ENCODE data around the gene RHBG. TPM values are rescaled to one million over a fixed set of nuclear protein-coding genes. Genes with fewer than 3 reads are reported as not detected.

Gene RHBG
- polyA plus RNA-seq, 1 donor = 35.4 TPM

GRCh38 chr1:156417401-156418020, 48.5 kb downstream of the RHBG start:
- DNase-seq = no peak
- no CpG with 5 or more reads among the region's 6 CpGs for WGBS (ENCODE audit: insufficient coverage, low lambda C conversion rate)
- Histone ChIP-seq H3K27me3 (ENCODE audit: control insufficient read depth, insufficient read depth, low read length) (peaks cover 92% of the 10 kb centered on the region), H3K9me3 (ENCODE audit: control insufficient read depth, low read depth, low read length) (peaks cover 18% of the 10 kb centered on the region), H3K4me3 (ENCODE audit: low read length) (no peak overlapping the region), H3K27ac (ENCODE audit: low read length) (no peak overlapping the region), H3K4me1 (ENCODE audit: control insufficient read depth, insufficient read depth, low read length) (peaks cover 15% of the 10 kb centered on the region), H3K36me3 (ENCODE audit: control insufficient read depth, insufficient read depth, low read length) (no peaks in the 10 kb centered on the region)

GRCh38 chr1:156418416-156419070, 49.5 kb downstream of the RHBG start:
- Histone ChIP-seq H3K36me3 (ENCODE audit: control insufficient read depth, insufficient read depth, low read length) (no peaks in the 10 kb centered on the region), H3K4me3 (ENCODE audit: low read length) (no peak overlapping the region), H3K27ac (ENCODE audit: low read length) (no peak overlapping the region), H3K27me3 (ENCODE audit: control insufficient read depth, insufficient read depth, low read length) (peaks cover 97% of the 10 kb centered on the region), H3K4me1 (ENCODE audit: control insufficient read depth, insufficient read depth, low read length) (peaks cover 15% of the 10 kb centered on the region), H3K9me3 (ENCODE audit: control insufficient read depth, low read depth, low read length) (peaks cover 18% of the 10 kb centered on the region)
- DNase-seq = no peak
- no CpG with 5 or more reads among the region's 12 CpGs for WGBS (ENCODE audit: insufficient coverage, low lambda C conversion rate)

- H3K4me1 ChIP-seq (ENCODE audit: control insufficient read depth, insufficient read depth, low read length) = peaks cover 15% of the 10 kb centered on the region
- H3K4me3 ChIP-seq (ENCODE audit: low read length) = no peak overlapping the region
- H3K9me3 ChIP-seq (ENCODE audit: control insufficient read depth, low read depth, low read length) = peaks cover 18% of the 10 kb centered on the region
- peaks cover 98% of the 10 kb centered on the region for H3K27me3 ChIP-seq (ENCODE audit: control insufficient read depth, insufficient read depth, low read length)
- no peaks in the 10 kb centered on the region for H3K36me3 ChIP-seq (ENCODE audit: control insufficient read depth, insufficient read depth, low read length)
- H3K27ac ChIP-seq (ENCODE audit: low read length) = no peak overlapping the region
- no peak for DNase-seq
- no CpG with 5 or more reads among the region's 5 CpGs for WGBS (ENCODE audit: insufficient coverage, low lambda C conversion rate)
Observed at GRCh38 chr1:156419854-156420204, 50.8 kb downstream of the RHBG start.

GRCh38 chr1:156420205-156421061, 51.4 kb downstream of the RHBG start:
- whole genome bisulfite sequencing (ENCODE audit: insufficient coverage, low lambda C conversion rate) = 0% methylated on average over 1 of the region's 69 CpGs
- Histone ChIP-seq H3K9me3 (ENCODE audit: control insufficient read depth, low read depth, low read length) (peaks cover 18% of the 10 kb centered on the region), H3K27ac (ENCODE audit: low read length) (no peak overlapping the region), H3K36me3 (ENCODE audit: control insufficient read depth, insufficient read depth, low read length) (no peaks in the 10 kb centered on the region), H3K27me3 (ENCODE audit: control insufficient read depth, insufficient read depth, low read length) (peaks cover 98% of the 10 kb centered on the region), H3K4me1 (ENCODE audit: control insufficient read depth, insufficient read depth, low read length) (peaks cover 15% of the 10 kb centered on the region), H3K4me3 (ENCODE audit: low read length) (no peak overlapping the region)
- DNase-seq = no peak

- Histone ChIP-seq H3K9me3 (ENCODE audit: control insufficient read depth, low read depth, low read length) (peaks cover 18% of the 10 kb centered on the region), H3K27ac (ENCODE audit: low read length) (no peak overlapping the region), H3K27me3 (ENCODE audit: control insufficient read depth, insufficient read depth, low read length) (peaks cover 97% of the 10 kb centered on the region), H3K4me1 (ENCODE audit: control insufficient read depth, insufficient read depth, low read length) (peaks cover 15% of the 10 kb centered on the region), H3K4me3 (ENCODE audit: low read length) (peak overlapping the region; percentile 15), H3K36me3 (ENCODE audit: control insufficient read depth, insufficient read depth, low read length) (no peaks in the 10 kb centered on the region)
- WGBS (ENCODE audit: insufficient coverage, low lambda C conversion rate) = 0% methylated on average over 1 of the region's 69 CpGs
- DNase-seq = peak; percentile 62 to 70
Observed at GRCh38 chr1:156421062-156421938, 52.3 kb downstream of the RHBG start.

- Histone ChIP-seq H3K4me3 (ENCODE audit: low read length) (no peak overlapping the region), H3K36me3 (ENCODE audit: control insufficient read depth, insufficient read depth, low read length) (no peaks in the 10 kb centered on the region), H3K27ac (ENCODE audit: low read length) (no peak overlapping the region), H3K9me3 (ENCODE audit: control insufficient read depth, low read depth, low read length) (peaks cover 18% of the 10 kb centered on the region), H3K4me1 (ENCODE audit: control insufficient read depth, insufficient read depth, low read length) (peaks cover 15% of the 10 kb centered on the region), H3K27me3 (ENCODE audit: control insufficient read depth, insufficient read depth, low read length) (peaks cover 98% of the 10 kb centered on the region)
- 0% methylated on average over 2 of the region's 12 CpGs for WGBS (ENCODE audit: insufficient coverage, low lambda C conversion rate)
- DNase-seq = no peak
Observed at GRCh38 chr1:156421939-156422601, 53.1 kb downstream of the RHBG start.

GRCh38 chr1:156422602-156423091, 53.6 kb downstream of the RHBG start:
- H3K36me3 ChIP-seq (ENCODE audit: control insufficient read depth, insufficient read depth, low read length) = no peaks in the 10 kb centered on the region
- no CpG with 5 or more reads among the region's 15 CpGs for WGBS (ENCODE audit: insufficient coverage, low lambda C conversion rate)

GRCh38 chr1:156423422-156424352, 54.7 kb downstream of the RHBG start:
- peaks cover 15% of the 10 kb centered on the region for H3K4me1 ChIP-seq (ENCODE audit: control insufficient read depth, insufficient read depth, low read length)
- no peaks in the 10 kb centered on the region for H3K36me3 ChIP-seq (ENCODE audit: control insufficient read depth, insufficient read depth, low read length)
- DNase-seq = no peak
- peaks cover 18% of the 10 kb centered on the region for H3K9me3 ChIP-seq (ENCODE audit: control insufficient read depth, low read depth, low read length)
- H3K27me3 ChIP-seq (ENCODE audit: control insufficient read depth, insufficient read depth, low read length) = peaks cover 98% of the 10 kb centered on the region
- H3K27ac ChIP-seq (ENCODE audit: low read length) = no peak overlapping the region
- WGBS (ENCODE audit: insufficient coverage, low lambda C conversion rate) = no CpG with 5 or more reads among the region's 7 CpGs
- H3K4me3 ChIP-seq (ENCODE audit: low read length) = no peak overlapping the region

More at GRCh38 chr1:156422602-156423091, 53.6 kb downstream of the RHBG start:
- no peak for DNase-seq
- H3K9me3 ChIP-seq (ENCODE audit: control insufficient read depth, low read depth, low read length) = peaks cover 18% of the 10 kb centered on the region
- no peak overlapping the region for H3K27ac ChIP-seq (ENCODE audit: low read length)
- no peak overlapping the region for H3K4me3 ChIP-seq (ENCODE audit: low read length)
- peaks cover 15% of the 10 kb centered on the region for H3K4me1 ChIP-seq (ENCODE audit: control insufficient read depth, insufficient read depth, low read length)
- H3K27me3 ChIP-seq (ENCODE audit: control insufficient read depth, insufficient read depth, low read length) = peaks cover 98% of the 10 kb centered on the region

Measured in large intestine (tissue), 3 donors.